Prostate gland (tissue), 2 donors: ENCODE results near the gene OTOA.

ENCODE experiments used
- POLR2A ChIP-seq: fragments of 450-650 bp; IDR thresholded peaks from one replicate; pipeline ENCODE4 v1.6.1; 2016; ENCODE audit warnings: antibody characterized with exemption, mild to moderate bottlenecking
- TF ChIP-seq, protein P1 (sequence below), 4 experiments: fragments of 200-600 bp in 2 of 4; fragments of 450-650 bp in 2 of 4; sonication (generic) in 2 of 4; IDR thresholded peaks; 1 replicate in 3 of 4; 2 replicates in 1 of 4; pipeline ENCODE4 v1.5.1; 2016 to 2019; ENCODE audit warnings: antibody characterized with exemption in 4 of 4, mild to moderate bottlenecking in 2 of 4, moderate library complexity in 2 of 4

DNA sequence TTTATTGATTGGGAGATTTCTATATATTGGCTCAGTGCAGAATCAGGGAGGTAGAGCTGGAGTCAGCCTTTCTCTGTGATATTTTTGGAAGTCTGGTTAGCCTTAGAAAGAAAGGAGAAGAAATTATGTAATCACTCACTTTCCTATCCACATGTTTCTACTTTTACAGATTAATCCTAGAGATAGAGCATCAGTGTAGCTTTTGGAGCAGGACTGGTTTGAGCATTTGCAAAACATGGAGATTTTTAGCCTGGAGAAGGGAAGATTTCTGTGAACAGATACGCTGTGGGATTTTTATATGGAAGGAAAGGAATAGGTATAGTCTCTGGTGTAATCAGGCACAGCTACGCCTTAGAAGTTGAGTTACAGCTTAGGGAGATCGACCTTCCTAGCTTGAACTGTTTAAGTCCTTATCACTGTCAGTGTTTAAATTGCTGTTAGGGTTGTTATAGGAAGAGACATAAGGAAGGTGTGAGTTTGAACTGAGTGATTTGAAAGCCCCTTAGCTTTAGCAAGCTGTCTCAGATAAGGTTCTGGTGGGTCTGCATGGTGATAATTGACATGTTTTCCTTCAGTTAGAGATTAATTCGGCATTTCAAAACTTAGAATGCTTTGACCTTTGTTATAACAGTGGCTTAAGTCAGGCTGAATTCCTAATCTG, 43.9 kb upstream of the OTOA start:
- TF ChIP-seq, protein P1, sequence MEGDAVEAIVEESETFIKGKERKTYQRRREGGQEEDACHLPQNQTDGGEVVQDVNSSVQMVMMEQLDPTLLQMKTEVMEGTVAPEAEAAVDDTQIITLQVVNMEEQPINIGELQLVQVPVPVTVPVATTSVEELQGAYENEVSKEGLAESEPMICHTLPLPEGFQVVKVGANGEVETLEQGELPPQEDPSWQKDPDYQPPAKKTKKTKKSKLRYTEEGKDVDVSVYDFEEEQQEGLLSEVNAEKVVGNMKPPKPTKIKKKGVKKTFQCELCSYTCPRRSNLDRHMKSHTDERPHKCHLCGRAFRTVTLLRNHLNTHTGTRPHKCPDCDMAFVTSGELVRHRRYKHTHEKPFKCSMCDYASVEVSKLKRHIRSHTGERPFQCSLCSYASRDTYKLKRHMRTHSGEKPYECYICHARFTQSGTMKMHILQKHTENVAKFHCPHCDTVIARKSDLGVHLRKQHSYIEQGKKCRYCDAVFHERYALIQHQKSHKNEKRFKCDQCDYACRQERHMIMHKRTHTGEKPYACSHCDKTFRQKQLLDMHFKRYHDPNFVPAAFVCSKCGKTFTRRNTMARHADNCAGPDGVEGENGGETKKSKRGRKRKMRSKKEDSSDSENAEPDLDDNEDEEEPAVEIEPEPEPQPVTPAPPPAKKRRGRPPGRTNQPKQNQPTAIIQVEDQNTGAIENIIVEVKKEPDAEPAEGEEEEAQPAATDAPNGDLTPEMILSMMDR (IDR thresholded peaks at IDR 0.05): no peak
- TF ChIP-seq POLR2A: no peak
